ENCODE data around the gene CD40.

The CD40 gene

DNA sequence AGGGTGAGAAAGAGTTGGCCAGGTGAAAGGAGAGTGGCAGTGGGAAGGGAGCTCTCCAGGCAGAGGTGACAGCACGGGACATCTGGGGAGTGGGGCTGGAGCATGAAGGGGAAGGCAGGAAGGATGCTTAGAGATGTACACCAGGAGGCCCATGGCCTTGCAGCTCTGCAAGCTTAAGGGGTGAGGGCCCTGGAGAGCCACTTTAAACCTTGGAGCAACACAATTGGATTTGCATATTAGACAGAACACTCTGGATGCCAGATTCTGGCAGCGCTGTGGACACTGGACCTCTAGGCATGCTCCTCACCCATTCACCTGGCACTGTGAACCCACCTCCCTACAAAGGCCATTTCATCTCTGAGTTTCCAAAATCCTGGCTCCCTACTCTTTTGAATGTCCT lies 3.7 kb upstream of the CD40 start:
- Histone ChIP-seq H3K4me1 (ENCODE audit: low read depth, poor library complexity, severe bottlenecking) (peaks cover 19% of the 10 kb centered on the region), H2AFZ (ENCODE audit: low read depth) (no peak overlapping the region), H3K27me3 (ENCODE audit: insufficient read depth, low read depth) (peaks cover 79% of the 10 kb centered on the region), H3K79me2 (ENCODE audit: insufficient read depth, low read depth) (no peaks in the 10 kb centered on the region), H3K9ac (no peak overlapping the region), H3K4me2 (no peak overlapping the region), H3K36me3 (ENCODE audit: insufficient read depth) (no peaks in the 10 kb centered on the region), H3K4me3 (IDR thresholded peaks at IDR 0.05; ENCODE audit: insufficient read depth, low read depth, low read length) (no peak overlapping the region), H3K27ac (no peak overlapping the region), H4K20me1 (ENCODE audit: insufficient read depth) (no peaks in the 10 kb centered on the region)
- TF ChIP-seq CTCF (conservative IDR thresholded peaks at IDR 0.05; ENCODE audit: low read depth, low read length), result no peak

DNA sequence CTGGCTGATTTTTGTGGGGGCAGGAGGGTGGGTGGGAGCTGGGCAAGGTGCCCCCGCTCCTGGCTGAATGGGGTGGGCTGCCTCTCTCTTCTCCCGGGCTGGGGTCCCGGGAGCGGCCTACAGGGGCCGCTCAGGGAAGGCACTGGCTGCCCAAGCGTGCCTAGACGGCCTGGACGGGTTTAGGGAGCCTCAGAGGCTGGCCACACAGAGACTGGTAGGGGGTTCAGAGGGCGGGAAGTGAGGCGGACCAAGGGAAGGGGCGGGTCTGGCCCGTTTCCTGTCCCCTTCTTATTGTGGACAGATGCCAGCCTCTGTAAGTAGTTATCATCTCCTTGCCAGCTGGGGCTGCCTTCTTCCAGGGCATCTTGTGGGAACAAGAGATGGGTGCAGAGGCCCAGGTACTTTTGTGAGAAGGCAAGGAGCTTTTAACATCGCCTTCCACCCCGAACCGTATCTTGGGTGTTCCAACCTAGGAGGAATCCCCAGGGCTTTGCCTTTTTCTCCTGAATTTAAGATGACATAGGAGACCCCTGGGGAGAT lies 437 bp downstream of the CD40 start:
- Histone ChIP-seq H3K27me3 (ENCODE audit: insufficient read depth, low read depth) (peaks cover 79% of the 10 kb centered on the region), H3K36me3 (ENCODE audit: insufficient read depth) (no peaks in the 10 kb centered on the region), H4K20me1 (ENCODE audit: insufficient read depth) (no peaks in the 10 kb centered on the region), H3K4me2 (no peak overlapping the region), H3K27ac (no peak overlapping the region), H3K79me2 (ENCODE audit: insufficient read depth, low read depth) (no peaks in the 10 kb centered on the region), H3K4me1 (ENCODE audit: low read depth, poor library complexity, severe bottlenecking) (no peaks in the 10 kb centered on the region), H3K4me3 (IDR thresholded peaks at IDR 0.05; ENCODE audit: insufficient read depth, low read depth, low read length) (no peak overlapping the region), H3K9ac (no peak overlapping the region), H2AFZ (ENCODE audit: low read depth) (no peak overlapping the region)
- no peak for TF ChIP-seq CTCF (conservative IDR thresholded peaks at IDR 0.05; ENCODE audit: low read depth, low read length)

DNA sequence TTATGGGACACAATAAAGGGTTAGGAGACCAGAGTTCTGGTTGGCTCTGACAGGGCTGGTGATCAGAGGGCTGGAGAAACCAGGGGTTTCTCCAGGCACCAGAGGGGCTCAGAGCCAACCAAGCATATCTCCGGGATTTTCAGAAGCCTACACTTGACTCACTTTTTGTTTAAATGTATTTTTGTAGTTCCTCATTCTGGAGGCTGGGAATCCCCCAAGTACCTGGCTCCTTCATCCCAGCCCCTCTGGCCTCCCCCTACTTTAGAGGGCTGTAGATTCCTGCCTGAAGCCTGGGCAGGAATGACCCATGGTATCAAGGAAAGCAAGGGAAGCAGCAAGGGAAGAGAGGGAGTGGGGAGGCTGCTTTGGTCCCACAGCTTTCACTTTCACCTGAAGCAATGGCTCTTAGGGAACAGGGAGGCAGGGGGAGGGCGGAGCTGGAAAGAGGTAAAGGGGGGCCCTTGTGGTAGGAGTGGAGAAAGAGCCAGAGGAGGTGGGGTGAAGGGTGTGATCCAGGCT lies 973 bp downstream of the CD40 start:
- no peak for TF ChIP-seq CTCF (conservative IDR thresholded peaks at IDR 0.05; ENCODE audit: low read depth, low read length)
- Histone ChIP-seq H3K36me3 (ENCODE audit: insufficient read depth) (no peaks in the 10 kb centered on the region), H3K4me1 (ENCODE audit: low read depth, poor library complexity, severe bottlenecking) (no peaks in the 10 kb centered on the region), H3K9ac (no peak overlapping the region), H3K27ac (no peak overlapping the region), H3K4me3 (IDR thresholded peaks at IDR 0.05; ENCODE audit: insufficient read depth, low read depth, low read length) (no peak overlapping the region), H3K4me2 (no peak overlapping the region), H3K27me3 (ENCODE audit: insufficient read depth, low read depth) (peaks cover 79% of the 10 kb centered on the region), H4K20me1 (ENCODE audit: insufficient read depth) (no peaks in the 10 kb centered on the region), H2AFZ (ENCODE audit: low read depth) (no peak overlapping the region), H3K79me2 (ENCODE audit: insufficient read depth, low read depth) (no peaks in the 10 kb centered on the region)

- Histone ChIP-seq H3K27me3 (ENCODE audit: insufficient read depth, low read depth) (peaks cover 78% of the 10 kb centered on the region), H3K27ac (no peak overlapping the region), H4K20me1 (ENCODE audit: insufficient read depth) (no peaks in the 10 kb centered on the region), H3K4me3 (IDR thresholded peaks at IDR 0.05; ENCODE audit: insufficient read depth, low read depth, low read length) (no peak overlapping the region), H3K79me2 (ENCODE audit: insufficient read depth, low read depth) (no peaks in the 10 kb centered on the region), H2AFZ (ENCODE audit: low read depth) (no peak overlapping the region), H3K9ac (no peak overlapping the region), H3K36me3 (ENCODE audit: insufficient read depth) (no peaks in the 10 kb centered on the region), H3K4me2 (no peak overlapping the region), H3K4me1 (ENCODE audit: low read depth, poor library complexity, severe bottlenecking) (no peaks in the 10 kb centered on the region)
- TF ChIP-seq CTCF (conservative IDR thresholded peaks at IDR 0.05; ENCODE audit: low read depth, low read length), result no peak
Measured at GRCh38 chr20:46119547-46119946, 1.4 kb downstream of the CD40 start.

Data from KMS-11 (cell line).